COLO668 (cell line): ENCODE data around the gene GALNT8.

Experiments used
- DNase-seq: peaks from one replicate; lab custom pipeline; 2025; ENCODE audit not compliant: unreplicated experiment; lab: John Stamatoyannopoulos, UW

Gene GALNT8

DNA sequence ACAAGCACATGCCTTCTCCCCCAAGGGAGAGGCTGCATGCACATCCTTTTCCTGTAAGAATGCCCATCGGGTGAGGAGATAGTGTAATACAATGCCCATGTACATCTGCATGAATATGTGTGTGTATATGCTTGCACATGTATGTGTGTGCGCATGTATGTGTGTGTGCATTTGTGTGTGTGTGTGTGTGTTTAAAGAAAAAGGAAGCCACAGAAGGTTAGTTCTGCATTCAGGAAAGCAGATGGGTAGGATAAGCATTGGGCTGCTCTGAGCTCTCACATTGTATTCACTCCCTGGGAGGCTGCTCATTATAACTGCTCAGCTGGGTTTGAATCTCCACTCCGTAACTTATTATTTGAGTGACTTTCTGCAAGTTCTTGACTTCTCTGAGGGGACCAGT is 74.3 kb downstream of the GALNT8 start:
- no peak for DNase-seq

DNA sequence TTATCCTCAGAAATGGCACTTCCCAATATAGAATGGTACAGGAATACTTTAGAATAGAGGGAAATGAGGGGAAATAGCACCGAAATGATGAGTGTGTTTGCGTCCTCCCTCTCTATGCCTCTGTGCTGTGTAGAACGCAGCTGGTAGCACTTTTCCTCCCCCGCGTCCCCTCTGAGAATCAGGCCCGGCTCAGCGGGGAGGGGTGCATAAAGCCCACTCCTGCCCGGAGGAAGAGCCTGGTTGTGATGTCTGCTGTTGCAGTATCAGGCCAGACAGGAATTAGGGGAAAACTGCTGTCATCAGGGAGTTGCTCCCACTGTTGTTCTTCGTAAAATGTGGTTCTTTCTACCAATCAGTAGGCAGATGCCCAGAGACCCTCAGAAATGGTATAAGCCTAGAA is 76.0 kb downstream of the GALNT8 start:
- no peak for DNase-seq

DNA sequence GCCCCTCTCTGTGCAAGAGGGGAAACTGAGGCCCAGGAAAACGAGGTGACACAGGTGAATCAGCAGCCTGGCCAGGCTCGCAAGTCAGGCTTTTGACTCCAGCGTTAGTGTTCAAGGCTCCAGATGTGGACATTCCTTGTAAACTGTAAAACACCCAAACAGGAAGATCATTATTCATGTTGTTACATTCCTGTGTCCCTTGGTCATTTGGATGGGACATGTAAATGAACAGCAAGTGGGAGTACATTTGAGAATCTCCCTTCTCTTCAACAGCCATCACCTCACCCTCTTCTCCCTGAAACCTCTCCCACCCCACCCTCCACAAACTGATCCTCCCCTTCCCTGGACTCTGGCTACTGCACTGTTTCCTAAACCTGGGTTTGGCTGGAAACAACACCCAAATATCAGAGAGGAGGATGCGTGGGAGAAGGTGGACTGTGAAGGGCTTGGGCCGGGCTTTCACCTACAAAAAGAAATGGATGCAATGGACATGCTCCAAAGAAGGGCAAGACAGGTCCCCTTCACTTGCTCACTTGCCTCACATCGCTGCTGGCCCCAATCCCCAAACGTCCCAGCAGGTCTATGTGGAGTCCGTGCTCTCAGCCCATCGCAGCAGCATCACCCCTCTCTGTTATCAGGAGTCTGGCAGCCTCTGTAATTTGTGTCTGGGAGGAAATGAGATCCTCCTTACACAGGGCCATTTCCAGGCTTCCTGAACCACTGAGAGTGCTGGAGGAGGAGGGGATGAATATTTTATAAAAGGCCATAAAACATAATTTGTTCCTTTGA is 76.7 kb downstream of the GALNT8 start:
- no peak for DNase-seq

DNA sequence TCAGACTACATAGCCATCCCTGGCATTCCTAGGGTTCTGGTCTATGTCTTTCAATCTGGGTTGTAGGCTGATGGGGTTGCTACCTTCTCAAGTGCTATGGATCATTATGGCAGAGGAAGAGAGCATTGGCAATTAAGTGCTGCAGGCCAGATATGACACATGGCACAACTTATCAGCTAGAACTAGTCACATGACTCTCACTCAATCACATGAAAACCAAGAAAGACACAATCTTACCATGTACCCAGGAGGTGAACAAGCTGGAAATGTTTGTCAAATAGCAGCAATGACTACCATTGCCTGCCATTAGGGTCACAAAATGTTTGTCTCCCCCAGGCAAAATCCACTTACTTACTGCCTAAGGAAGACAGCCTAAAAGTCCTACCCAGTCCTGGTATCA is 80.4 kb downstream of the GALNT8 start:
- no peak for DNase-seq

DNA sequence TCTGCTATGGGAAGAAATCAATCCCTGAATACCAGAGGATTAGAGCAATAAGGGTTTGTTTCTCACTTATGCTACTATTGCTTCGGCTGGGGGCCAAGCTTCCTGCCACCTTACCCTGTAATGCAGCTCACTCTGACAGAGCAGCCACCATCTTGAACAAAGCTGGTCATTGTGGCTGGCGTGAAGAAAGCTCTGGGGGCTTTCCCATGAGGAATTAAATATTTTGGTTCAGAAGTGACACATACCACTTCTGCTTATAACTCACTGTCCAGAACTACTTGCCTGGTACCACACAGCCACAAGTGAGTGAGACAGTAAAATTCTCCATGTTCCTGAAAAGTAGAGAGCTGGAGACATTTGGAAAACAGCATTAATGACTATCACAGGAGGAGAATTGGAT is 82.6 kb downstream of the GALNT8 start:
- no peak for DNase-seq

DNA sequence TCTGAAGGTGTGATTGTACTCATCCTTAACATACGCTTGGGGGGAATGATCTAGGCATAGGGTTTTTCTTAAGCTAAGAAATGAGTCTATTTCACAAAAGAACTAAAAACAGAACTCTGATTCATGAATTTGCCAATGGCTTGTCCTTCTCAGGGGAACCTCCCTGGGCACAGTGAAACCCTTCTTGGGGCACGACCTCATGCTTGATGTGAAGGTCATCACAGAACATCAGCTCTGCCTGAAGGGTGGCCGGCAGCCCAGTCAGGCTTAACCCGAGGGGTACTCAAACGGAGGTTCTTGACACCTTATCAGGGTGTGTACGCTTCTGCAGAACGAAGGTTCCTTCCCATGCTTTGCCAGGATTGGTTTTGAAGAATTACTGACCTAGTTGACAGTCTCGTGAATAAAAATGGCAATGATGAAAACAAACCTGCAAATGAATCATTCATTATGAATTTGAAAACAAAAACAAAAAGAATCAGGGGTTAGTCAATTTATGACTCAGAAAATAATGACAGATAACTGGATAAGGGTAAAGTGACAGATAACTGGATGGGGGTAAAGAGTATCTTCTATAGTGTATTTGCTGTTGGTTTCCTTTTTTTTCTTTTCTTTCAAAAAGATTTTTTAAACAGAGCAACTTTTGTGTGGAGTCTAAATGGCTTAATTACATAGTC is 86.4 kb downstream of the GALNT8 start:
- no peak for DNase-seq

DNA sequence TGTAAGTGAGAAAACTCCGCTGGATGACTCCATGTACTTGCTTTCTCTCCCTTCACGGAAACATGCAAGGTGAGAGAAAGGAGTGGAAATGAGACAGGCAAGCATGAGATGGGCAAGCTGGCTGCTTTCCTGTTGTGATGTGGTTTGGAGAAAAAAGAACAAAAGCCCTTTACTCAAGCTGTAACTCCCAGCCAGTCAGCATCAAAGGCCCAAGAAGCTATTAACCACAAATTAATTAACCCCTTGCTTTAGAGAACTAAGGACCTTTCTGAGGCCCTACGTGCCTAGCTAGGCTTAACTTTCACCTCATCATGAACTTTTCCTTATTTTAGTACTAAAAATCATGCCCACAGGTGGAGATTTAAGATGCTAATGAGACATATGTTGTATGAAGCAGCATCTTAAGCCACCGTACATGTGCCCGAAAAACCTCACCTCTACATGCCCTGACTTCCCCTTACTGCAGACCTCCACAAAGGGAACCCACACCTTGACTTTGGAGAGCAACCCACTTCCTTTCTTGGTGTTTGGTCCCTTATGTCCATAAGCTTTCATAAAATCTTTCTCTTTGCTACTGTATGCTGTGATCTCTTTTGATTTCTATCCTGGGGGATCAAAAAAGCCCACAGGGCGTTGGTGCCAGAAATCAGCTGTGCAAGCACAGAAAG is 87.0 kb downstream of the GALNT8 start:
- DNase-seq: no peak

DNA sequence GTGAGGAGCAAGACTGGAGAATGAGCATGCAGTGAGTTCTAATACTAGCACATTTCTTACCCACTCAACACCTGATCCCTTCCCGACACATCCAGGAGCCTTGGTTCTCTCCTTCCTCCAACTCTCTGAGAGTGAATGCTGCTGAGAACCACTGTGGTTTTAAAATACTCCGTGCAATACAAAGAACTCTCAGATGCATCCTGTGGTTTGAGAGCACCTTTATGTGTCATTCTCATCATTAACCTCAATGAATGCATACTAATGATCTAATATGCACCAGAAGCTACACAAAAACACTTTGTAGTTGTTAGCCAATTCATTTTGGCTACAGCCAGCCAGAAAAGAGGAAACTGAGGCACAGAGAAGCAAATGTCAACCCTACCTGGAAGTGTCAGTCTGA is 87.6 kb downstream of the GALNT8 start:
- no peak for DNase-seq

DNA sequence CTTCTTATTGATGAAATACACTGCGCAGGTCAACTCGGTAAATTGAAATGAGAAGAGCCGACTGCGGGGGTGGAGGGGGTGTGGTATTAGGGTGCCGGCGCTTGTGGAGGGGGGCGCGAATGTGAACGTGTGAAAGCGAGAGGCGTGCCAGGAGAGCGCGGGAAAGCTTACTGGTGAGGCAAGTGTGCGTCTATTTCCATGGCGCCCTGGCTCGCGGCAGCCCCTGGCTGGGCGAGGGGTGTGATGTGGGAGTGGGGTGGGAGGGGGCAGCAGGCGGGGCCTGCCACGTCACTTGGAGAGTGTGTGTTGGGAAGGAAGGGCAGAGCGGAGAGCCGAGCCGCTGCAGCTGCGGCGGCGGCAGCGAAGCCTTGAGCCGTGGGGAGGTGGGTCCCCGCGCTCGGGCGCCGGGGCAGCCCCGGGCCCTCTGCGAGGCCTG is 88.8 kb downstream of the GALNT8 start:
- no peak for DNase-seq

DNA sequence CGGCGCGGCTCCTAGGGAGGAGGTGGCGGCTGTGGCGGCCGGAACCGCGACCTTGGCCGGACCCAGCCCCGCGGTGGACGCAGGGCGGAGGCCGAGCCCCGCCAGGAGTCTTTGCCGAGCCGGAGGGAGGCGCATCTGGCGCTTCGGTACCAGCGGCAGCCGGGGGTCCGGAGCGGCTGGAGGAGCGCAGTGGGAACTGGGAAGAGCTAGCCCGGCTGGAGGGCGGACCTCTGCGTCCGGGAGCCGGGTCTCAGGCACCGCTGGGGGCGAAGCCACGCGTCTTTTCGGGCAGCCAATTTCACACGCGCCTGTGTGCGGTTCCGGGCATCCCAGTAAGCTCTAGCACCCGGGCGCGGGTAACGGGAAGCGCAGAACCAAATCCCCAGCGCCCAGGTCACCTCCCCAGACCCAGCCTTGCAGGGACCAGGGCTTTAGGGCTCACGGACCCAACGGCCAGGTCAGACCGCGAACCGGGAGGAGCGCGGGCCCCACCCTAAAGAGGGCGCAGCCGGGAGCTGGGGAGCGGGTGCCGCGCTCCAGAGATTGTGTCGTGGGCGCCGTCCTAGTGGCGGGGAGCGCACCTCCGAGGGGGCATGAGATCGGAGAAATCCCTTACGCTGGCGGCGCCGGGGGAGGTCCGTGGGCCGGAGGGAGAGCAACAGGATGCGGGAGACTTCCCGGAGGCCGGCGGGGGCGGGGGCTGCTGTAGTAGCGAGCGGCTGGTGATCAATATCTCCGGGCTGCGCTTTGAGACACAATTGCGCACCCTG is 89.4 kb downstream of the GALNT8 start:
- no peak for DNase-seq

DNA sequence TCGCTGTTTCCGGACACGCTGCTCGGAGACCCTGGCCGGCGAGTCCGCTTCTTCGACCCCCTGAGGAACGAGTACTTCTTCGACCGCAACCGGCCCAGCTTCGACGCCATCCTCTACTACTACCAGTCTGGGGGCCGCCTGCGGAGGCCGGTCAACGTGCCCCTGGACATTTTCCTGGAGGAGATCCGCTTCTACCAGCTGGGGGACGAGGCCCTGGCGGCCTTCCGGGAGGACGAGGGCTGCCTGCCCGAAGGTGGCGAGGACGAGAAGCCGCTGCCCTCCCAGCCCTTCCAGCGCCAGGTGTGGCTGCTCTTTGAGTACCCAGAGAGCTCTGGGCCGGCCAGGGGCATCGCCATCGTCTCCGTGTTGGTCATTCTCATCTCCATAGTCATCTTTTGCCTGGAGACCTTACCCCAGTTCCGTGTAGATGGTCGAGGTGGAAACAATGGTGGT is 90.0 kb downstream of the GALNT8 start:
- DNase-seq: no peak

DNA sequence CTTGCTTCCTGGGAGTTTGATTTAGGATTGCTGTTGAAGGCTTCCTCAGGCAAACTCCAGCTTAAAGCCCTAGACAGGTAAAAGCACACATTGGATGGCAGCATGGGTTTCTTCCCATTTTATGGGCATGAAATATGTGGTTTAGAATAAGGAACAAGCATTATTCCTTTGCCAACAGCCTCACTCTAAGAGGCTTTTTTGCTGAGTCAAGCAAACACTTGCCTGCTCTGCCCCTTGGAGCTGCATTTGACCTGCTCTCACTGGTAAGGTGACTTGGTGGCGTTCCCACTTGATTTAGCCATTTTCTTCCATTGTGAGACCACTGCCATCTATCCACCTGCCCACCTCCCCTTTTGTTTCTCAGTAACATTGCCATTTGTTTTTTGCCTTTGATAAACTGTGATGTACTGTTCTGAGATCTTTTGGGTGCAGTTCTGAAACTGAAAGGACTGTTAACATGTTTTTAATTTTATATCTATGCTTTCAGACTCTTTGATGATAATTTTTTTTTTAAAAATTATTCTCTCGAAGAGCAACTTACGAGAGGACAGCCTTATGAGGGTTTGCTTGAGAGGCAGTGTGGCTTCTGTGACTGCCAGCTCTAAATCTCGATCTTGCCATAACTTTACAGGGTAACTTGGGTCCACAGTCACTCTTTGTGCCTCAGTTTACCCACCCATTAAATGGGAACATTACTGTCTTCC is 92.6 kb downstream of the GALNT8 start:
- no peak for DNase-seq

DNA sequence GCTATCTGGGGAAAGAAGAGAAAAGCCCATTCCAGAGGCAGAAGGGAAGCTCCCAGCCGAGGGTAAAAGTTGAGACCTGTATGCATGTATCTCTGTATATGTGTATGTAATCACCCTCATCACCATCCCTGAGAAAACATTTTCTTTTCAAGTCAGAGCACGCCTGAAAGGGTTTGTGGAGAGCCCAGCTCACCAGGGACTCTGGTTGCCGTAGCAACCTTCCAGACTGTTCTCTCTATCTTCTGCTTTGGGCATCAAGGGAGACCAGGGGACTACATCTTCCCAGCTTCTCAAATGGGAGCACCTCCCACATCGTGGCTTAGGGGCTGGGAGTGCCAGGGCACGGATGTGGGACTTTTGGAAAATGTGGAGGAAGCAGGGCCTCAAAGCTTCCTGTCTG is 93.5 kb downstream of the GALNT8 start:
- DNase-seq: no peak

DNA sequence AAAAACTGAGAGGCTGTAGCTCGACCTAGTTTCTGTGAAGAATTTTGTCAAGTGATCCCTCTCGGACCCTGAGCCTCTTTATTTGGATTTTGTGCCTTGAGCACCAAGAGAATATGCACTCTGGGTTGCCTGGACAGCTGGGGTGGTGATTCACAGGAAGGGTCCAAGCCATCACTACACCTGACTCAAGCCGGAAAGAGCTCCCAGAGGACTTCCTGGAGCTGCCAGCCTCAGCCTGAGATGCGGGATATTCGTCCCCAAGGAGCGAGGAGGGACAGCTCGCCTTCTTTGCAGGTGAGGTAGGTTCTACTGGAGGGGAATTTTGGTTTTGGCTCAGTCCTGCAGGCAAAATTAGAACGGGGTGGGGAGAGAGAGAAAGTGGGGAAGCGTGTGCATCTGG is 94.3 kb downstream of the GALNT8 start:
- no peak for DNase-seq

DNA sequence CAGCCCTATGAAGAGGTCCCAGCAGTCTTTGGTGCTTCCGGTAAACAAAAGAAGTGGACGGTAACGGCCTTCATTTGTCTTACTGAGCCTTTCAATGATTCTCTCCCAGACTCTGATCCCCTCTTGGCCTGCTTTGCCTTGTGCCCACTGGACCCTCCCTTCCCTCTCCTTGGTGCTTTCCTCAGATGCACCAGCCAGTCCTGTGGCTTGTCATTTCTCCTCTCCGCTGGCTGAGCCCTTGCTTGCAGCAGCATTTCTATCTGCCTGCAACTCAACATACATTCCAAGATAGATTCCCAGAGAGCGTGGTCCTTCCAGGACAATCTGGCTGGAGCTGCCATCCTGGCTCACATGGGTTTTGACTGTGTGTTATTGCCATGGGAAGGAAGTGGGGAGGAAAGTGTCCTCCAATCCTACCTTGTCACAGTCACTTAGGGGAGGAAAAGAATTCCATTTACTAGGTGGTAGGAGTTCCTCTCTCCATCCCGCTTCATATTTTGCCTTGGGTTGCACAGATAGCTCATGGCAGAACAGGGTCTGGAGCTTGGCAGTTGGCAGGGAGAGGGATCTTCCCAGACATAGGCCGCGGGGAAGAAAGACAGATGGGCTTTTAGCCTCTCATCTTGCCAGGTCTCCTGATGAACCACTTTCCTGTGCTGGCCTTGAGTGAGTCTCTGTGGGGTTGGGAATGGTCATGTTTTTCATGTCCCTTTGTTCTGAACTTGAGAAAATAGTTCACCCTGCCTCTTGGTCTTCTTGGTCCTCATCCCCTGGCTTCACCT is 96.7 kb downstream of the GALNT8 start:
- no peak for DNase-seq

DNA sequence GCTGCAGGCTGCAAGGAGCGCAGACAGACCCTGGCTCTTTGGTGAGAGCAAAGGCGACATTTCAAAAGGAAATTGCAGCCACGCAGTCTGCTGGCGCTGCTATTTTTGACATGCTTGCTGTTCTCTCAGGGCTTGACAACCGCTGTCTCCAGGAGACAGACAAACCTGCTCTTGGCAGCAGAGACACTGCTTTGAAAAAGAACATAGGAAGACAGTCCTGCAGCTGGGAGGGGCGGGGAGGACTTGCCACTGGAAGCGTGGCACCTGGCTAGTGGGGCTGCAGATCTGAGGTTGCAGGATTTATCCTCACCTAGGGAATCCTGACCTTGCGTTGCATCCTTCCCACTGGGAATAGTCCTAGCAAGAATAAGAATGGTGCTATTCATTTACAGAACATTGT is 97.7 kb downstream of the GALNT8 start:
- DNase-seq: no peak

DNA sequence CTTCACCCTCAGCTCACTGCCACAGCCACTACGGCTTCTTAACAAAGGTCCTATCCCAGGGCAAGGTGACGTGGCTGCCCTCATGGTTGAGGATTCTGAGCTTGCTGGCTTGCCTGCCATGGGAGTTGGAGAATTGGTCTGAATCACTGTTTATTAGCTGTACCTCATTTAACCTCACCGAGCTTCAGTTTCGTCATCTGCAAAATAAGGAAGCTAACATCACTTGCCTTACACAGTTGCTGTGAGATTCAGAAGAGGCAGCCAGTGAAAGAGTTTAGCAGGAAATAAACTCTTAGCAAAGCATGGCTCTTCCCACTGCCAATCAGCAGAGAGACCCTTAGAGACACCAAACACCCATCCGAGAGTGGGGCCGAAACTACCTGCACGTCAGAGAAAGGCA is 99.5 kb downstream of the GALNT8 start:
- no peak for DNase-seq

DNA sequence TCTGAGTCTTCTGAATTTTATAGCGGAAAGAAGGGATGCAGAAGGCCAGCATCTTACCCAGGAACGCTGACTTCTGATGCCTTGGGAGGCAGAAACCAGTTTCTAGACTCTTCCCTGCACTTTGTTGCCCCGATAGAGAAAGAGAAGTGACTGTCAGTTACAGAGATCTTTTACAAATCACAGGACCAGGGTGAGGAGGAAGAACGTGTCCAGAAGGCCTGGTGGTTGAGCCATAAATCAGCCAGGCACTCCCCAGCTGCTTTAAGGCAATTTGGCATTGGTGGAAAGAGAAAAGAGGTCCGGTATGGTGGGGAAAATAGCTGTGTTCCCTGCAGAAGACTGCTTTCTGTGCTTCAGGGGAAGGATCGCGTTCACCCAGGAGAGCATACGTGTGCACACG is 100.8 kb downstream of the GALNT8 start:
- no peak for DNase-seq
